22Rv1 (cell line): ENCODE measurements around the gene KYAT1.
A peak's percentile ranks its signal among the peaks of the same experiment; 100 is the strongest.

Experiments
- H3K27ac ChIP-seq: fragments of 450-650 bp; 2 replicates; pipeline ENCODE4 v1.5.1; 2017
- ZFX ChIP-seq: fragments of 450-650 bp; IDR thresholded peaks from 2 replicates; pipeline ENCODE4 v1.6.1; 2017; ENCODE audit warnings: antibody characterized with exemption, borderline replicate concordance
- TF ChIP-seq, protein P1 (sequence below): fragments of 450-650 bp; IDR thresholded peaks from 2 replicates; pipeline ENCODE4 v1.5.1; 2017; ENCODE audit warnings: mild to moderate bottlenecking

Gene KYAT1

GRCh38 chr9:128893354-128893753 is 11.6 kb upstream of the KYAT1 start:
- H3K27ac ChIP-seq: peak overlapping the region; percentile 93
- TF ChIP-seq, protein P1, sequence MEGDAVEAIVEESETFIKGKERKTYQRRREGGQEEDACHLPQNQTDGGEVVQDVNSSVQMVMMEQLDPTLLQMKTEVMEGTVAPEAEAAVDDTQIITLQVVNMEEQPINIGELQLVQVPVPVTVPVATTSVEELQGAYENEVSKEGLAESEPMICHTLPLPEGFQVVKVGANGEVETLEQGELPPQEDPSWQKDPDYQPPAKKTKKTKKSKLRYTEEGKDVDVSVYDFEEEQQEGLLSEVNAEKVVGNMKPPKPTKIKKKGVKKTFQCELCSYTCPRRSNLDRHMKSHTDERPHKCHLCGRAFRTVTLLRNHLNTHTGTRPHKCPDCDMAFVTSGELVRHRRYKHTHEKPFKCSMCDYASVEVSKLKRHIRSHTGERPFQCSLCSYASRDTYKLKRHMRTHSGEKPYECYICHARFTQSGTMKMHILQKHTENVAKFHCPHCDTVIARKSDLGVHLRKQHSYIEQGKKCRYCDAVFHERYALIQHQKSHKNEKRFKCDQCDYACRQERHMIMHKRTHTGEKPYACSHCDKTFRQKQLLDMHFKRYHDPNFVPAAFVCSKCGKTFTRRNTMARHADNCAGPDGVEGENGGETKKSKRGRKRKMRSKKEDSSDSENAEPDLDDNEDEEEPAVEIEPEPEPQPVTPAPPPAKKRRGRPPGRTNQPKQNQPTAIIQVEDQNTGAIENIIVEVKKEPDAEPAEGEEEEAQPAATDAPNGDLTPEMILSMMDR: no peak
- no peak for TF ChIP-seq ZFX

DNA sequence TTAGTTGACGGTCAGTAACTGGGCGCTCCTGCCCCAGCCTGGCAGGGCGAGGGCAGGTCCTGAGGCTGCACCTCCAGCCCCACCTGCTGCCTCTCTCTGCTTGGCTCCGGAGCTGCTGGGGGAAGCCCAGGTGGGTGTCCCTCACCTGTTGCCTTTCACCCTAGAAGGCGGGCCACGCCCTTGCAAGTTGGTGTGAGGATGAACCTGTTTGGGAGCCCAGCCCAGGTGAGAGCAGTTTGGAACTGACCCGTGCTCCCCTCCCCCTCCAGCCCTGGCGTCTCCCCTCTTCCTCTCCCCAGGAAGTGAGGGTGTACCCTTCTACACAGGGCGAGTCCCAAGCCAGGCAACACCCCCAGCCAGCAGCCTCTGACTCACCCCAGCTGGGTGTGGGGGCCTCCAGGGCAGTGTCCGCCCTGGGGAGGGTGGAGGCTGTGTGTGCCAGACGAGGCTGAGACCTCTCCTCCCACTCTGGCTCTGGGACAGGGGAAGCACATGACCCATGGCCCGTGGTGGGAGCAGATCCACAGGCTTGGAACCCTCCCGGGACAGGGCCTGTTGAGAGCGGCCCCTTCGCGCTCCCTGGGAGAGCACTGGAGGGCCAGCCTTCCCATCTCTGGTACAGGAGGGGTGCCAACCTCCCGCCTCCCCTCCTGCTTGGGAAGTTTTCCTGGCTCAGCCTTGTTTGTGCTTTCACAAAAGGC is 10.6 kb upstream of the KYAT1 start:
- TF ChIP-seq, protein P1: no peak
- TF ChIP-seq ZFX: no peak
- H3K27ac ChIP-seq: peak overlapping the region; percentile 93

- TF ChIP-seq, protein P1: no peak
- no peak for TF ChIP-seq ZFX
- peak overlapping the region; percentile 93 for H3K27ac ChIP-seq
These were observed 9.8 kb upstream of the KYAT1 start for GRCh38 chr9:128891321-128892220.

DNA sequence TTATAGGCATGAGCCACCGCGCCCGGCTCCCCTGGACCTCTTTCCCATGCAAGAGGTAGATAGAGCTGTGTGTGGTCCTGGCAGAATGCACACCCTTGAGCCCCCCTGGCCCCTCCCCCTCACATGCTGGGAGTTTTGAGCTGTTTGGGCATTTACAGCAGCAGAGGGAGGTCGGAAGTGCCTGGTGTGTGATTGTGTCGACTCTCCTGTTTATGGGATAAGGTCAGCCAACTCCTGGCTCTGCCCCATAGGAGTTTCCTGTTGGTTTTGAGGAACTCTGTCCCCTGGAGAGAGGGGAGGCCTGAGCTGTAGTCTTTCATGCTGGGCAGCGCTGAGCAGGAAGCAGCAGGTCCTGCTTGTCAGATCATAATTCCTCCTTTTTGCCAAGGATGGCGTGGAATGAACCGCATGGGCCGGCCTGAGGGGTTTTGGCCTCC is 6.2 kb upstream of the KYAT1 start:
- peak overlapping the region; percentile 93 for H3K27ac ChIP-seq
- no peak for TF ChIP-seq ZFX
- TF ChIP-seq, protein P1: no peak

DNA sequence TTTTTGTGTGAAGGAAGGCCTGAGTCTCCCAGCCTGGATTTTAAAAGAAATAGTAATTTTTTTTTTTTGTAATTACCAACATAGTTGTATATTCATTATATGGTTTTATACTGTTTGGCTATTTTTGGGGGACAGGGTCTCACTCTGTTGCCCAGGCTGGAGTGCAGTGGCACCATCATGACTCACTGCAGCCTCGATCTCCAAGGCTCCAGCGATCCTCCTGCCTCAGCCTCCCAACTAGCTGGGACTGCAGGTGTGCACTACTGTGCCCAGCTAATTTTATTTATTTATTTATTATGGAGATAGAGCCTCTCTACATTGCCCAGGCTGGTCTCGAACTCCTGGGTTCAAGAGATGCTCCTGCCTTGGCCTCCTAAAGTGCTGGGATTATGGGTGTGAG is 5.3 kb upstream of the KYAT1 start:
- H3K27ac ChIP-seq: peak overlapping the region; percentile 93
- no peak for TF ChIP-seq ZFX
- TF ChIP-seq, protein P1: no peak

GRCh38 chr9:128886211-128886891 is 4.6 kb upstream of the KYAT1 start:
- no peak for TF ChIP-seq ZFX
- TF ChIP-seq, protein P1: no peak
- peak overlapping the region; percentile 93 for H3K27ac ChIP-seq

GRCh38 chr9:128885798-128886197 is 4.0 kb upstream of the KYAT1 start:
- H3K27ac ChIP-seq: peak overlapping the region; percentile 93
- no peak for TF ChIP-seq ZFX
- TF ChIP-seq, protein P1: no peak
